Tibial nerve (tissue), 4 donors: Measurements from ENCODE around the gene COL25A1. TPM values are rescaled to one million over a fixed set of nuclear protein-coding genes. Genes with fewer than 3 reads are reported as not detected.

ENCODE experiments used
- DNase-seq, 2 donors: peaks; one replicate each; pipeline ENCODE4 v3.0.0-alpha.2; 2019; ENCODE audit warnings: low spot score in 2 of 2
- H3K27ac ChIP-seq, 4 donors: fragments of 200-600 bp; sonication (generic) in 3 of 4; one replicate each; pipeline ENCODE4 v1.5.1; 2017 to 2019; ENCODE audit warnings: mild to moderate bottlenecking in 1 of 4
- H3K27me3 ChIP-seq, 2 donors: fragments of 200-600 bp; sonication (generic) in 1 of 2; one replicate each; pipeline versions ENCODE4 v1.5.1 to v1.6.0; 2017 to 2019
- H3K36me3 ChIP-seq, 3 donors: fragments of 200-600 bp; sonication (generic); one replicate each; pipeline ENCODE4 v1.5.1; 2018 to 2019
- H3K4me1 ChIP-seq, 4 donors: fragments of 200-600 bp; sonication (generic) in 3 of 4; one replicate each; pipeline ENCODE4 v1.5.1; 2017 to 2019
- H3K4me3 ChIP-seq, 4 donors: fragments of 200-600 bp; sonication (generic) in 3 of 4; one replicate each; pipeline ENCODE4 v1.5.1; 2017 to 2019; ENCODE audit warnings: mild to moderate bottlenecking in 1 of 4, moderate library complexity in 1 of 4
- H3K9me3 ChIP-seq, 4 donors: fragments of 200-600 bp; sonication (generic) in 3 of 4; one replicate each; pipeline ENCODE4 v1.5.1; 2017 to 2019
- CTCF ChIP-seq, 5 experiments: fragments of 200-600 bp in 3 of 5; fragments of 450-650 bp in 2 of 5; sonication (generic) in 3 of 5; IDR thresholded peaks; one replicate each; pipeline ENCODE4 v1.5.1; 2016 to 2019; ENCODE audit warnings: antibody characterized with exemption in 5 of 5, mild to moderate bottlenecking in 3 of 5, moderate library complexity in 2 of 5
- EP300 ChIP-seq, 2 donors: sonication (generic); formaldehyde crosslinking; IDR thresholded peaks; one replicate each; pipeline ENCODE4 v1.6.1; 2017; ENCODE audit warnings: antibody characterized with exemption in 2 of 2, mild to moderate bottlenecking in 1 of 2
- POLR2A ChIP-seq, 2 donors: fragments of 450-650 bp; IDR thresholded peaks; one replicate each; pipeline ENCODE4 v1.6.1; 2017; ENCODE audit warnings: antibody characterized with exemption in 2 of 2, mild to moderate bottlenecking in 2 of 2, moderate library complexity in 2 of 2
- WGBS, 2 donors: methylation state at CpG; one replicate each; pipeline ENCODE4 v1.1.5; 2018; 5-methylcytosine and 5-hydroxymethylcytosine counted together
- total RNA-seq, 4 donors: library from RNA; depleted of rRNA; stranded (reverse); fragments of >200 nt; gene quantifications; one replicate each; pipeline ENCODE4 v1.1.0, GENCODE V29; 2016

Gene COL25A1
- total RNA-seq, 4 donors from 2014 or later, result 1.5 to 4.1 (median 2.3) TPM

- Histone ChIP-seq H3K27ac (no peak overlapping the region), H3K27me3 (no peaks in the 10 kb centered on the region), H3K9me3 (no peaks in the 10 kb centered on the region), H3K4me3 (no peak overlapping the region), H3K4me1 (peaks cover 0 to 8% (median 0%) of the 10 kb centered on the region in 4 donors), H3K36me3 (no peaks in the 10 kb centered on the region)
- no peak for TF ChIP-seq CTCF (IDR thresholded peaks at IDR 0.05)
- no peak for TF ChIP-seq POLR2A (IDR thresholded peaks at IDR 0.05)
- TF ChIP-seq EP300 (IDR thresholded peaks at IDR 0.05), result no peak
- DNase-seq, result no peak
Measured at GRCh38 chr4:108959491-108959890, 343.0 kb downstream of the COL25A1 start.

GRCh38 chr4:108954880-108955279 lies 347.6 kb downstream of the COL25A1 start:
- Histone ChIP-seq H3K27ac (no peak overlapping the region), H3K9me3 (no peaks in the 10 kb centered on the region), H3K36me3 (no peaks in the 10 kb centered on the region), H3K27me3 (no peaks in the 10 kb centered on the region), H3K4me1 (peaks cover 0 to 8% (median 0%) of the 10 kb centered on the region in 4 donors), H3K4me3 (no peak overlapping the region)
- DNase-seq, result no peak
- WGBS, 2 donors, result 91 to 93% methylated on average over 3 of the region's 3 CpGs
- no peak for TF ChIP-seq CTCF (IDR thresholded peaks at IDR 0.05)

- no peaks in the 10 kb centered on the region for H3K36me3 ChIP-seq
- H3K27me3 ChIP-seq, result no peaks in the 10 kb centered on the region
- no peak overlapping the region for H3K27ac ChIP-seq
- TF ChIP-seq POLR2A (IDR thresholded peaks at IDR 0.05) (no peak), EP300 (IDR thresholded peaks at IDR 0.05) (no peak), CTCF (IDR thresholded peaks at IDR 0.05) (no peak)
- peaks cover 0 to 8% (median 0%) of the 10 kb centered on the region in 4 donors for H3K4me1 ChIP-seq
- H3K4me3 ChIP-seq, result no peak overlapping the region
- DNase-seq, result no peak
- 54 to 63% methylated on average over 4 of the region's 4 CpGs for WGBS, 2 donors
- no peaks in the 10 kb centered on the region for H3K9me3 ChIP-seq
Measured at GRCh38 chr4:108953941-108954340, 348.5 kb downstream of the COL25A1 start.

GRCh38 chr4:108950158-108950915 lies 352.1 kb downstream of the COL25A1 start:
- H3K4me1 ChIP-seq, result peaks cover 0 to under 1% (median 0%) of the 10 kb centered on the region in 4 donors
- no peak for DNase-seq
- no peaks in the 10 kb centered on the region for H3K27me3 ChIP-seq
- no peaks in the 10 kb centered on the region for H3K9me3 ChIP-seq
- no peak overlapping the region for H3K27ac ChIP-seq
- 69 to 74% methylated on average over 6 of the region's 6 CpGs for WGBS, 2 donors
- no peak for TF ChIP-seq EP300 (IDR thresholded peaks at IDR 0.05)
- no peak for TF ChIP-seq CTCF (IDR thresholded peaks at IDR 0.05)
- no peak for TF ChIP-seq POLR2A (IDR thresholded peaks at IDR 0.05)
- no peak overlapping the region for H3K4me3 ChIP-seq
- H3K36me3 ChIP-seq, result no peaks in the 10 kb centered on the region

GRCh38 chr4:108947526-108947925 lies 354.9 kb downstream of the COL25A1 start:
- Histone ChIP-seq H3K36me3 (no peaks in the 10 kb centered on the region), H3K27ac (no peak overlapping the region), H3K4me3 (no peak overlapping the region), H3K9me3 (no peaks in the 10 kb centered on the region), H3K27me3 (no peaks in the 10 kb centered on the region), H3K4me1 (no peaks in the 10 kb centered on the region)
- TF ChIP-seq CTCF (IDR thresholded peaks at IDR 0.05) (no peak), EP300 (IDR thresholded peaks at IDR 0.05) (no peak), POLR2A (IDR thresholded peaks at IDR 0.05) (no peak)
- no peak for DNase-seq
